IPS-18a (cell line): ENCODE results near the gene ZNF385C.

Experiments used
- H3K27ac ChIP-seq: one replicate; pipeline ENCODE4 v1.5.1; 2013; ENCODE audit warnings: low read length
- H3K27me3 ChIP-seq: one replicate; pipeline ENCODE4 v1.6.1; 2013; ENCODE audit warnings: mild to moderate bottlenecking, low read length; ENCODE audit not compliant: control insufficient read depth, insufficient read depth
- H3K36me3 ChIP-seq: one replicate; pipeline ENCODE4 v1.6.1; 2013; ENCODE audit warnings: low read depth, low read length; ENCODE audit not compliant: control insufficient read depth
- H3K4me1 ChIP-seq: one replicate; pipeline ENCODE4 v1.6.1; 2013; ENCODE audit warnings: low read depth, low read length; ENCODE audit not compliant: control insufficient read depth
- H3K4me3 ChIP-seq: one replicate; pipeline ENCODE4 v1.5.1; 2013; ENCODE audit warnings: low read length
- H3K9ac ChIP-seq: one replicate; pipeline ENCODE4 v1.6.1; 2013; ENCODE audit warnings: mild to moderate bottlenecking, low read length, moderate library complexity
- H3K9me3 ChIP-seq: one replicate; pipeline ENCODE4 v1.6.1; 2013; ENCODE audit warnings: low read depth, low read length; ENCODE audit not compliant: control insufficient read depth

Gene ZNF385C

GRCh38 chr17:42120770-42121769, 22.8 kb upstream of the ZNF385C start, which contains the start of gene KAT2A:
Gene KAT2A, minus strand, starts transcription at chr17:42121367. Its CDS starts 63 bp downstream, at chr17:42121304.
- H3K36me3 ChIP-seq: peaks cover 11% of the 10 kb centered on the region
- H3K4me1 ChIP-seq: peaks cover 9% of the 10 kb centered on the region
- no peaks in the 10 kb centered on the region for H3K27me3 ChIP-seq
- H3K4me3 ChIP-seq: peak within 1 kb of the TSS; percentile 54
- H3K9me3 ChIP-seq: no peaks in the 10 kb centered on the region
- H3K9ac ChIP-seq: peak within 1 kb of the TSS; percentile 81
- H3K27ac ChIP-seq: no peak within 1 kb of the TSS

GRCh38 chr17:42120161-42120769, 22.0 kb upstream of the ZNF385C start:
- Histone ChIP-seq H3K4me1 (peaks cover 9% of the 10 kb centered on the region), H3K27me3 (no peaks in the 10 kb centered on the region), H3K36me3 (peaks cover 7% of the 10 kb centered on the region), H3K27ac (no peak overlapping the region), H3K9ac (peak overlapping the region; percentile 81), H3K9me3 (no peaks in the 10 kb centered on the region), H3K4me3 (peak overlapping the region; percentile 54)

- Histone ChIP-seq H3K4me1 (peaks cover 9% of the 10 kb centered on the region), H3K9ac (no peak overlapping the region), H3K9me3 (no peaks in the 10 kb centered on the region), H3K36me3 (peaks cover 5% of the 10 kb centered on the region), H3K27me3 (no peaks in the 10 kb centered on the region), H3K27ac (no peak overlapping the region), H3K4me3 (no peak overlapping the region)
Observed at GRCh38 chr17:42119301-42119700, 21.0 kb upstream of the ZNF385C start.

GRCh38 chr17:42118545-42118944, 20.3 kb upstream of the ZNF385C start:
- H3K27me3 ChIP-seq: no peaks in the 10 kb centered on the region
- no peaks in the 10 kb centered on the region for H3K9me3 ChIP-seq
- peaks cover 9% of the 10 kb centered on the region for H3K4me1 ChIP-seq
- H3K4me3 ChIP-seq: no peak overlapping the region
- H3K27ac ChIP-seq: no peak overlapping the region
- H3K36me3 ChIP-seq: peaks cover 5% of the 10 kb centered on the region
- no peak overlapping the region for H3K9ac ChIP-seq

- H3K9ac ChIP-seq: no peak overlapping the region
- peaks cover 9% of the 10 kb centered on the region for H3K4me1 ChIP-seq
- peaks cover 7% of the 10 kb centered on the region for H3K36me3 ChIP-seq
- no peaks in the 10 kb centered on the region for H3K9me3 ChIP-seq
- H3K27me3 ChIP-seq: no peaks in the 10 kb centered on the region
- no peak overlapping the region for H3K4me3 ChIP-seq
- no peak overlapping the region for H3K27ac ChIP-seq
Observed at GRCh38 chr17:42118126-42118510, 19.8 kb upstream of the ZNF385C start.

GRCh38 chr17:42117397-42118125, 19.3 kb upstream of the ZNF385C start:
- no peak overlapping the region for H3K27ac ChIP-seq
- no peak overlapping the region for H3K9ac ChIP-seq
- H3K4me1 ChIP-seq: peaks cover 9% of the 10 kb centered on the region
- no peaks in the 10 kb centered on the region for H3K27me3 ChIP-seq
- no peaks in the 10 kb centered on the region for H3K9me3 ChIP-seq
- no peak overlapping the region for H3K4me3 ChIP-seq
- peaks cover 9% of the 10 kb centered on the region for H3K36me3 ChIP-seq

- Histone ChIP-seq H3K27ac (no peak overlapping the region), H3K4me3 (no peak overlapping the region), H3K9ac (no peak overlapping the region), H3K27me3 (no peaks in the 10 kb centered on the region), H3K9me3 (no peaks in the 10 kb centered on the region), H3K36me3 (peaks cover 9% of the 10 kb centered on the region), H3K4me1 (peaks cover 4% of the 10 kb centered on the region)
Observed at GRCh38 chr17:42116705-42117396, 18.6 kb upstream of the ZNF385C start.

- no peaks in the 10 kb centered on the region for H3K9me3 ChIP-seq
- H3K4me3 ChIP-seq: no peak overlapping the region
- H3K4me1 ChIP-seq: no peaks in the 10 kb centered on the region
- H3K36me3 ChIP-seq: peaks cover 9% of the 10 kb centered on the region
- no peak overlapping the region for H3K9ac ChIP-seq
- H3K27me3 ChIP-seq: no peaks in the 10 kb centered on the region
- H3K27ac ChIP-seq: no peak overlapping the region
Observed at GRCh38 chr17:42114118-42114517, 15.8 kb upstream of the ZNF385C start.

GRCh38 chr17:42113293-42114069, 15.2 kb upstream of the ZNF385C start:
- no peak overlapping the region for H3K9ac ChIP-seq
- no peak overlapping the region for H3K27ac ChIP-seq
- peaks cover 9% of the 10 kb centered on the region for H3K36me3 ChIP-seq
- no peaks in the 10 kb centered on the region for H3K27me3 ChIP-seq
- H3K4me1 ChIP-seq: no peaks in the 10 kb centered on the region
- H3K9me3 ChIP-seq: no peaks in the 10 kb centered on the region
- no peak overlapping the region for H3K4me3 ChIP-seq

GRCh38 chr17:42112552-42113176, 14.4 kb upstream of the ZNF385C start, which contains the start of gene DHX58:
Gene DHX58, minus strand, starts transcription at chr17:42112714. Its CDS starts 822 bp downstream, at chr17:42111892.
- H3K27ac ChIP-seq: no peak within 1 kb of the TSS

More at GRCh38 chr17:42112552-42113176, 14.4 kb upstream of the ZNF385C start, which contains the start of gene DHX58:
- peaks cover 9% of the 10 kb centered on the region for H3K36me3 ChIP-seq
- no peaks in the 10 kb centered on the region for H3K27me3 ChIP-seq
- H3K4me1 ChIP-seq: peaks cover 6% of the 10 kb centered on the region
- no peak within 1 kb of the TSS for H3K4me3 ChIP-seq
- no peaks in the 10 kb centered on the region for H3K9me3 ChIP-seq
- H3K9ac ChIP-seq: no peak within 1 kb of the TSS
